ENCODE measurements around the gene NCAPD3.
"Not testable (repeated sequence)": the region's sequence is repeated elsewhere in the genome, so short reads cannot be mapped to it uniquely, and the experiment has no call there.

Gene NCAPD3, protein sequence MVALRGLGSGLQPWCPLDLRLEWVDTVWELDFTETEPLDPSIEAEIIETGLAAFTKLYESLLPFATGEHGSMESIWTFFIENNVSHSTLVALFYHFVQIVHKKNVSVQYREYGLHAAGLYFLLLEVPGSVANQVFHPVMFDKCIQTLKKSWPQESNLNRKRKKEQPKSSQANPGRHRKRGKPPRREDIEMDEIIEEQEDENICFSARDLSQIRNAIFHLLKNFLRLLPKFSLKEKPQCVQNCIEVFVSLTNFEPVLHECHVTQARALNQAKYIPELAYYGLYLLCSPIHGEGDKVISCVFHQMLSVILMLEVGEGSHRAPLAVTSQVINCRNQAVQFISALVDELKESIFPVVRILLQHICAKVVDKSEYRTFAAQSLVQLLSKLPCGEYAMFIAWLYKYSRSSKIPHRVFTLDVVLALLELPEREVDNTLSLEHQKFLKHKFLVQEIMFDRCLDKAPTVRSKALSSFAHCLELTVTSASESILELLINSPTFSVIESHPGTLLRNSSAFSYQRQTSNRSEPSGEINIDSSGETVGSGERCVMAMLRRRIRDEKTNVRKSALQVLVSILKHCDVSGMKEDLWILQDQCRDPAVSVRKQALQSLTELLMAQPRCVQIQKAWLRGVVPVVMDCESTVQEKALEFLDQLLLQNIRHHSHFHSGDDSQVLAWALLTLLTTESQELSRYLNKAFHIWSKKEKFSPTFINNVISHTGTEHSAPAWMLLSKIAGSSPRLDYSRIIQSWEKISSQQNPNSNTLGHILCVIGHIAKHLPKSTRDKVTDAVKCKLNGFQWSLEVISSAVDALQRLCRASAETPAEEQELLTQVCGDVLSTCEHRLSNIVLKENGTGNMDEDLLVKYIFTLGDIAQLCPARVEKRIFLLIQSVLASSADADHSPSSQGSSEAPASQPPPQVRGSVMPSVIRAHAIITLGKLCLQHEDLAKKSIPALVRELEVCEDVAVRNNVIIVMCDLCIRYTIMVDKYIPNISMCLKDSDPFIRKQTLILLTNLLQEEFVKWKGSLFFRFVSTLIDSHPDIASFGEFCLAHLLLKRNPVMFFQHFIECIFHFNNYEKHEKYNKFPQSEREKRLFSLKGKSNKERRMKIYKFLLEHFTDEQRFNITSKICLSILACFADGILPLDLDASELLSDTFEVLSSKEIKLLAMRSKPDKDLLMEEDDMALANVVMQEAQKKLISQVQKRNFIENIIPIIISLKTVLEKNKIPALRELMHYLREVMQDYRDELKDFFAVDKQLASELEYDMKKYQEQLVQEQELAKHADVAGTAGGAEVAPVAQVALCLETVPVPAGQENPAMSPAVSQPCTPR (N-terminal part only)

DNA sequence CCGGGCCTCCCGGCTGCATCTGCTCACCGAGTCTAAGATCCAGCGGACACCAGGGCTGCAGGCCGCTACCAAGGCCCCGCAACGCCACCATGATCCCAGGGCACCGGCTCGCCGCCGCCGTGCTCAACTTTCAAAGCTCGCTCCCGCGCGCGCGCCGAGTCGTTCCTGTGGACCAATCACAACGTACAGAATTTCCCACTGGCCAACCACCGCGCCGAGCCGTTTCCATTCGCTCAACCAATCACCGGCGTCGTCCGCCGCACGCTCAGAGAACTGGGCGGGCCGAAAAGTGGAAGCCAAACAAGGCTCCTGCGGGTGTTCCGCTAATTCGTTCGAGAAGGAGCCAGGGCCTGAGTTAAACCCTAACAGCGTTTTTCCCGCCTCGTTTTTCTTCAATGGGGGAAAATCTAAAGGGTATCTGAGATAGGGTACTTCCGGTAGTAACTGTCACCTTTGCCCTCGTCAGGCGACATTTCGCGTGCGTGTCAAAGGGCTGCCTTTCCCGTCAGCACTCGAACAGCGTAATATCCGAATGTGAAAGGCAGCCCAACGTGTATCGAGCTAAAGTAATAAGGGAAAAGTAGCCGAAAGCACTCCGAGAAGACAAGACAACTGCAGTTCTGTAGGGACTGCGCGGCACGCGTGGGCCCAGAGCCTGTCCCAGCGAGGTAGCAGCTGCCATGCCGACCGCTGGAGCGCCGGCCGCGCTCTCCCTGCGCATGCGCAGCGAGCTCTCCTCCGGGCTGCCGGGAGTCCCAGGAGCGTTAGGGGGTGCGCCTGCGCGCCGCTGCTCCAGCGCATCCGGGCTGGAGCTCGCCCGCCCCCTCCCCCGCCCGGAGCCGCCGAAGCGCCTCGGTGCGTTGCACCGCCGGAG lies at the start of gene NCAPD3, which contains the start of gene VPS26B:
Gene NCAPD3 (minus strand): TSS at position 132 of the 874 bp plus-strand sequence. CDS start 41 bp downstream, at position 91.
Gene VPS26B (plus strand): TSS at position 836 of the 874 bp plus-strand sequence. CDS start 452 bp downstream, outside the sequence.
- DNase-seq: peak; percentile 99

DNA sequence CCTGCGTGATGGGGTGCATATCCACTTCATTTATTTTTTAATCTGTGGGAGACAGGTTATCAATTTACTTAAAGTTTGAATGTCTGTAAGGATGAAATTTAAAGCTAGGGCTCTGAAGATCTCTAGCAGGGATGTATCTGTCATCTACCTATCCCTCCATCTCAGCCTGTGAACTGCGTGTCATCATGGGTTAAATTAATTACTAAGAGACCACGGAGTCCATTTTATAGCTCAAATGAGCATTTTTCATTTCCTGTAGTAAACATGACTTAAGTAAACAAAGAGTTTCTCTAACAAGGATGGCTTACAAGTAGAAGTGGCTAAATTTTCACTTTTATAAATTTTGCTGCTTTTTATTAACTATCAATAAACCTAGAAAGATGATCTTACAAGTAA lies 49.5 kb upstream of the NCAPD3 start:
- DNase-seq: no peak

DNA sequence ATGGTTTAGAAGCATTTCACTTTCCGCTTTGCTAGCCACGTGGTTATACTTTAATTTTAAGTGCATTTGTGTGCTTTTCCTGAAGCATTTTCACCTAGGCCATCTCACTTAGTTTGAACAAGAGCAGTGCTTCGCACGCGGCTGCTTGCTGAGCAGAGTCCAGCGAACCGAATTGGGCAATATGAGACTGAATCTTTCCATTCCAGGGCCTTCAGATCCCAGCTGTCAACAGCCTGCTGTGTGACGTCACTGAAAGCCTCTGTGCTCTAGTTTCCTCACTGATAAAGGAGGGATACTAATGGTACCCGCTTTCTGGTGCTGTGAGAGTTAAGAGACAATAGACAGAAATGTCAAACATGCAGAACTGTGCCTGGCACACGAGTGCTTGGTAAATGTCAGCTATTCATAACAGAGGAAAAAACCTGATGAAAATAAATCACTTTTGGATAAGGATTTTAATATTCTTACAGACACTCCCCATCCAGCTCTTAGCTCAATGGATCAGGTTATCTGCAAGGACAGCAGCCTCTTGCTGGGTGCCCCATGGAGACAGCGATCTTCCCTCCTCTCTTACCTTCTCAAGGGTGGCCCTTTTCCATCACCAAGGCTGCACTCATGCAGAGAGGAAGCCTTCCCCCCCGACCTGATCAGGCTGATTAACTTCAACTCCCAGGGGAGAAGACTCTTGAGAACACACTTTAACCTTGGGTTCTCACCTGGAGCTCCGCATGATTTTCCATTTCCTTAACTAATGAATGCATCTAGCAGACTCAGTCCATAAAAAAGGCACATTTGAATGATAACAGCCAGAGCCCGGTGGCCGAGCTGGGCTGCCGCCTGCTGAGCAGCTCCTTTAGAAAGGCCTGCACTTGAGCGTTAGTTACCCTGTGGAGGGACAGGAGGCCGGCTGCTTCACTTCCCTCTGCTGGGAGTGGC lies 48.9 kb upstream of the NCAPD3 start:
- DNase-seq: peak; percentile 81

DNA sequence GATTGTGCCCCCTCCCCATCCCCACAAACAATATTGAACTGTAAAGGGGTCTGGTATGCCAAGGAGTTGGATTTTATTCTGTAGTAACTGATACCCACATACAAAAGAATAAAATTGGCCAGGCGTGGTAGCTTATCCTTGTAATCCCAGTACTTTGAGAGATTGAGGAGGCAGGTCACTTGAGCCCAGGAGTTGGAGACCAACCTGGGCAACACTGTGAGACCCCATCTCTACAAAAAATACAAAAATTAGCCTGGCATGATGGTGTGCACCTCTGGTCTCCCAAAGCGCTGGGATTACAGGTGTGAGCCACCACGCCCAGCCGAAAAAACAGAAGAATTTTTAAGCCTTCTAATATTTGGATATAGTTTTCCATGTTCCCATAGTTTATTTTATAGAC lies 48.2 kb upstream of the NCAPD3 start:
- no peak for DNase-seq

DNA sequence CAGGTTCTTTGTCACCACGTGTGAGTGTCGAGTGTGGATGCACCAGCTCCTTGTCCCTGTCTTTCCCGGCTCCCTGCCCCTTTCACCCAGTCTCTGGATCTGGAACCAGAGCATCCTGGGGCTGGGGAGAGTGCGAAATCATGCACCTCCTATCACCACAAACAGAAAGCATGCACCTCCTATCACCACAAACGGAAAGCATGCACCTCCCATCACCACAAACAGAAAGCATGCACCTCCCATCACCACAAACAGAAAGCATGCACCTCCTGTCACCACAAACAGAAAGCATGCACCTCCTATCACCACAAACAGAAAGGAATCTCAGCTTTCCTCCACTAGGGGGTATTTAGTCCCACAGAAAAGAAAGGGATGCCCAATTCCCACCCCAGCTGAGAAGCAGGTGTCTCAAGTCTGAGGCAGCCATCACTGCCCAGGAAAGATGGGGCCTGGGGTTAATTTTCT lies 46.5 kb upstream of the NCAPD3 start:
- peak; percentile 13 for DNase-seq

DNA sequence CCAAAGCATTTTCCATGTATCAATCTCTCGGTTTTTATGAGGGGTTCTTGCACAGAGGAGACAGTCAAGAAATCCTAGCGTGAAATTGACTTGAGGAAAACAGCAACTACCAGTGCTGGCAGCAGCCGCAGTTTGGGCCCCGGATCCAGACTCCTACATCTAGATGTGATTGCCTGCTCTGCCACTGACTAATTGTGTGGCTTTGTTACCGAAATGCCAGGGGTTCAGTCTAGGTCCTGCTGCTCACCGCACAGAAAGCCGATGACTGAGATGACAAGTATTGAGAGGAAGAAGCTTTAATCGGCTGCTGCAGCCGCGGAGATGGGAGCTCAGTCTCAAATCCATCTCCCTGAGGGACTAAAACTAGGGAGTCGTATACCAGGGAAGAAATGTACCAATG lies 44.2 kb upstream of the NCAPD3 start:
- DNase-seq: no peak

DNA sequence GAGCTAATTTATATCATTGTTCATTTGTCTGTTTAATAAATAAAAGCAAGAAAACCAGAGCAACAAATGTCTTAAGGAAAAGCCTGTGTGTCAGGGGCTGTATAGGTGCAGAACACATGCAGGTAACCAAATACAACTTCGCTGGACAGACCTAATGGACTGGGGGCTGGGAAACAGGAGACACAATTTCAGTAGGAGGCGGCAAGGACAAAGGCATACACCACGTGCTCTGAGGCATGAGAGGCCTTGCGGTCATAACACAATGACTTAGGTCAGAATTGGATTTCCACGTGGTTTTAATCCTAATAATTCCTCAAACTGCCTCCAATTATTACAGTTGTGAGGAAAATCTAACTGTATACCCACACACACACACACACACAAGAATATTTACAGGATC lies 43.7 kb upstream of the NCAPD3 start:
- DNase-seq: no peak

DNA sequence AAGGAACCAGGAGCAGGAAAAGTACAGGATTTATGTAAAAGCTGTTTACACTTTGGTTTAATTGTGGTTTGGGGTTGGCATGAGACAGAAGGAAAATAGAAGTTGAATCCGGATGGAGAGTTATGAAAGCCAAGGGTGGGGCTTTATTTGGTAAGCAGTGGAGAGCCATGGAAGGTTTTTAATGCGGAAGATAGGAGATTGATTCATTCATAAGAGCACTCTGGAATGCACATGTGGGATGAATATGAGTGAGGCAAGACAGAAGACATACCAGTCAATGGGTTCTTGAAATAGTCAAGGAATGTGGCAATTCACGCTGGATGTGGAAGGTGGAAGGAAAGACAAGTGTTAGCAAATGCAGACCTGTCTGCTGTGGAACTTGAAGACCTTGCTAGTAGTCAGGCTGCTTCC lies 43.1 kb upstream of the NCAPD3 start:
- no peak for DNase-seq

DNA sequence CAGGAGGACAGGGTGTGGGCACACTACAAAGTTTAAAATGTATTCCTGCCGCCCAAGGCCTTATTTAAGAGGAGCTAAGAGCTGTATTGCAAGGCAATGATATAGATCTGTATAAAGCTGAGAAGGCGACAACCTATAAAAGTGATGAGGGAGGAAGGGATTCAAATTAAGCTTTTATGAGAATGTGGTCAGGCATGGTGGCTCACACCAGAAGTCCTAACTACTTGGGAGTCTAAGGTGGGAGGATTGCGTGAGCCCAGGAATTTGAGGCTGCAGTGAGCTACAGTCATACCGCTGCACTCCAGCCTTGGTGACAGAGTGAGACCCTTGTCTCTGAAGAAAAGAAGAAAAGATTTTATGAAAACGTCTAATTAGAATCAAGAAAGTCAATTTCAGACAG lies 42.7 kb upstream of the NCAPD3 start:
- DNase-seq: no peak

DNA sequence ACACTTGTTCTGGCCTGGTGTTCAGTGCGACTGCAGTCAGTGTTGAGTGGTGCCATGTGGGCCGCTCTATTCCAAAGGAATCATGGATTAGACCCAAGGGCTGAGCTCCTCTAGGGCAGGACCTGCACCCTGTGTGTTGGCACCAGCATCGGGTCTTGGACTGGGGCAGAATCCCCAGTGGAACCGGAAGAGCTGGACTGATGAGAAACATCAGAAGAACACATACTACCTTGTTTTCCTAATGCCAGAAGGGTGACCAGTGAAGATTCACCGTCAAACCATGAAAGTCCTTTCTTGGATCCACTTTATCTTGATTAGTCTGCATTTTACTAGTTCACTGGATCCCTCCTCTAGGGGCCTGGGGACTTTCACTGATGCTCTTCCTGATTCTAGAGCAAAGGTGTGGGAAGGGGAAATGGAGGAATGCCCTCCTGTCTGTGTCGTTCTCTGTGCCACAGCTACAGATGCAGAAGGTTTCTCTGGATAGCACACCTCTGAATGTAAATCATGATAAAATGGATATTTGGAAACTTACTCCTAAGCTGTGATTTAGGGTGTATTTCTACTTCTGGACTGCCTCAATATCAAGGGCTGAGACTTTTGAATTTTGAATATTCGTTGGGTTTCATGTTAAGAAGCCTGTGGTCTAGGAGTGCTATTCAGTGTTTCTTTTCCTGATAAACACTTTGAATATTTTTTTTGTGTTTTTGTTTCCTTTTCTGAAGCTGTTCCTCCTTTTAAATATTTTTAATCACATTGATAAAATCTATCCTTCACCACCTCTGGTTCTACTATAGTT lies 41.4 kb upstream of the NCAPD3 start:
- DNase-seq: no peak

DNA sequence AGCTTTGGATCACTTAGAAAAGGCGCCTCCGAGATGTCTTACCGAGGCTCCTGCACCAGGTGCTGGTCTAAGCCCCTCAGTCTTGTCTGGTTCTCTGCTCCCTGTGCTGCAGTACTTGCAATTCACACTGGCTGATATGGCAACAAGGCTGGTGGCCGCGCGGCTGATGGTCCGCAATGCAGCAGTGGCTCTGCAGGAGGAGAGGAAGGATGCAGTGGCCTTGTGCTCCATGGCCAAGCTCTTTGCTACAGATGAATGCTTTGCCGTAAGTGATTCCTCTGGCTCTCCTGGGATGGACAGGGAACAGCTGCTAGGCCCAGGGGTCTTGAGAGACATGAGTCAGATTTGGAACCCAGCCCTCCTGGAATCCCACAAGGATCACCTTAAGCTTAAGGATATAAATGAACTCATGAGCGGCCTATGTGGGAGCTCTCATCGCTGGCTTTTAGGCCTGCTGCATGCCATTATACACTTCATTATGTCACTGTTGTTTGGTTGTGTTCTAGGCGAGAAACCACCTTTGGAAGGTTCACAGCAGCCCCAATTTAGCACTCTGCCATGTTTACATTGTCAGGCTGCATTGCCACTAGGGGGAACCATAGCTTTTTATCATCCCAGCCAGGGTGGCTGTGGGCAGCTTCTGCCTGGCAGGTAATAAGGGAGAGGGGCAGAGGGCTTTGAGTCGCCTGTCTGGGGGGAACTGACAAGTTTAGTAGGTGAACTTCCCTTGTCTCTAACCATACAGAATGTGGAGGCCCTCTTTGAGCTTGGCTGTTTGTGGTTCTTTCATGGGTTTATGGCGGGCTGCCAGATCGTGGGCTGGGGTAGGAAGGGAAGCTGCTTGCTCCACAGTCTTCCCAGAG lies 38.1 kb upstream of the NCAPD3 start:
- DNase-seq: peak; percentile 54

DNA sequence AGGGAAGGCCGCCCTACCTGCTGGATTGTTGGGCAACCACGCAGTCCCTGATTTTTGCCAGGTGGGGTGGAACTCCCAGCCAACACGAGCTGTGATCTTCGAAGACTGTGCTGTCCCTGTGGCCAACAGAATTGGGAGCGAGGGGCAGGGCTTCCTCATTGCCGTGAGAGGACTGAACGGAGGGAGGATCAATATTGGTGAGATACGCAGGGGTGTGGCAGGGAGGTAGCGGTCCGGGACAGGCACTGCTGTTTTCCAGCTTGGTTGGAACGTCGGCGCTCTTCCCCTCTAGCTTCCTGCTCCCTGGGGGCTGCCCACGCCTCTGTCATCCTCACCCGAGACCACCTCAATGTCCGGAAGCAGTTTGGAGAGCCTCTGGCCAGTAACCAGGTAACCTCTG lies 37.2 kb upstream of the NCAPD3 start:
- DNase-seq: no peak

DNA sequence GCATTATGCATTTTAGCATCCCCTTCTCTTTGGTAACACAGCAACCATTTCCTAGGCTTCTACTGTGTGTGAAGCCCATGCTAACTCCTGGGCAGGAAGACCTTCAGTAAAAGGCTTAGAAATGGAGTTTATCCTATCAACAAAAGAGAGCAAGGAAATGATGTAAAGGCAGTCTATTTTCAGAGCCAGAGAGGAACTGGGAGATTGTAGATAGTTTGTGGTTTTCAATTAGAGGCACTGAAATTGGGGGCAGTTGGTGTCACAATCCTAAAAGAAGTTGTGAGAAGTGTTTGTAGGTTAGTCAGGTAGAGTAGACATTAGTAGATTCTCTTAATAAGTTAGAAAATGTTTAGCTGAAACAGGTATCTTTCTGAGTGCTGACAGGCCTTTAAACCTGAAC lies 36.7 kb upstream of the NCAPD3 start:
- no peak for DNase-seq

DNA sequence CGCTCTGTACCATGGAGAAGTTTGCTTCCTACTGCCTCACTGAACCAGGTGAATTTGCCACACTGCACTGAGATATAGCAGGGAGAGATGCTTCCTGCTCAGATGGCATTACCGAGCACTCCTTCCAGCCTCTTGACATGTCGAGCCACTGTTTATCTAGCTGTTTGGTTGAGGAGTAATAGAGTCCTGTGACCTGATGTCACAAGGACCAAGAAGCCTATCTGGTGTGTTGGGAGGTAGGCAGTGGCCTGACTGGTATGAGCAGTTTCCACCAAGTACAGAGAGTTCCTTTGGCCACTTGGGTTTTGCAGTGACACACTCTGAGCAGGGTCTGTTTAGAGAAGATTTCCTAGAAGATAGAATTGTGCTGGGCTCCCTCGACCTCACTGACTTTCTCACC lies 34.8 kb upstream of the NCAPD3 start:
- no peak for DNase-seq

DNA sequence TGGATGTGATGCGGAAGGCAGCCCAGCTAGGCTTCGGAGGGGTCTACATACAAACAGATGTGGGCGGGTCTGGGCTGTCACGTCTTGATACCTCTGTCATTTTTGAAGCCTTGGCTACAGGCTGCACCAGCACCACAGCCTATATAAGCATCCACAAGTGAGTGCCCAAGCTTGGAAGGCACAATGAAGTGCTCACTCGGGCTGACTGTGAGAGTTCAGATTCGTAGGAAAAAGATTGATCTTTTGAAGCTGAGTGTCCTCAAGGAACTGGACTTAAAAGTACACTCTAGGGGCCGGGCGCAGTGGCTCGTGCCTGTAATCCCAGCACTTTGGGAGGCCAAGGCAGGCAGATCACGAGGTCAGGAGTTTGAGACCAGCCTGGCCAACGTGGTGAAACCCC lies 33.3 kb upstream of the NCAPD3 start:
- no peak for DNase-seq

DNA sequence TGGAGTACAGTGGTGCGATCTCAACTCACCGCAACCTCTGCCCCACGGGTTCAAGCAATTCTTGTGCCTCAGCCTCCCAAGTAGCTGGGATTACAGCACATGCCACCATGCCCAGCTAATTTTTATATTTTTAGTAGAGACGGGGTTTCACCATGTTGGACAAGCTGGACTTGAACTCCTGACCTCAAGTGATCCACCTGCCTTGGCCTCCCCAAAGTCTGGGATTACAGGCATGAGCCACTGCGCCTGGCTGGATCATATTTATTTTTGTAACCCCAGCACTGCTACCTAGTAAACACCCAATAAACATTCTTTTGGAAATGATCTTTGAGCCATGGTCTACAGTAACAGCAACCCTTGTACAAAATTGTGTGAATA lies 31.4 kb upstream of the NCAPD3 start:
- DNase-seq: not testable (repeated sequence)

DNA sequence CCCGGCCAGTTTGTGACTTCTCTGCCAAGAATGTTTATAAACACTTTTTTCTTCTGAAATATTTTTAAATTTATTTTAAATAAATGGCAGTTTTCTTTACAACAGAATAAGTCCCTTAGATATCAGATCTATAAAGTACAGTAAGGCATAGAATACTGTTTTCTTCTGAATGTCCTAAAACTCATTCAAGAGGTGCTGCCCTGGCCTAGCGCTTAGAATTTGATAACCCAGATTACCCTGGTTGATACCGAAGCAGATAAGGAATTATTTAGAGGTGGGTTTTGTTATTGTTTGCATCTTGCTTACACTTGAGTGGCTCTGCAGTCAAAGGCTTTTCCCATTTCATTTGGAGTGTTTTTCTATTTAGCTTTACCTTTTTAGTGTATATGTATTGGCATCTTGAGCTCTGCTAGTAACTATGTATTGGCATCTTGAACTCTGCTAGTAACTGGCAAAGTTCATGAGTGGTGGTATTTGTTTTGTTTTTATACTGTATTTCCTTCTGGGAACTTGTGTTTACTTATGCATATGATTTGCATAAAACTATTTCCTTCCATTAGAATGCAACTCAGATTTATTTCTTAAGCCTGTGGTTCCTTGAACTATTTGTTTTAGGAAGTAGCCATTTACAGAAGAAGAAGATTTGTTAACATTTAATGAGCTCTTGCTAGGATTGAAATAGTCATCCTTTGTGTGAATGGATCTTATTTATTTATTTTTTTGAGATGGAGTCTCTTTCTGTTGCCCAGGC lies 30.8 kb upstream of the NCAPD3 start:
- no peak for DNase-seq
